Measurements from ENCODE around the gene SYNPO2.

- TF ChIP-seq CTCF (conservative IDR thresholded peaks at IDR 0.05): no peak
- TF ChIP-seq EZH2 (IDR thresholded peaks at IDR 0.05; ENCODE audit: low read depth): no peak
Observed at GRCh38 chr4:119093042-119093827, 204.6 kb downstream of the SYNPO2 start.

Data from PC-9 (cell line).